ENCODE results near the gene NEK10.
"Not testable (repeated sequence)": the region's sequence is repeated elsewhere in the genome, so short reads cannot be mapped to it uniquely, and the experiment has no call there.

DNA sequence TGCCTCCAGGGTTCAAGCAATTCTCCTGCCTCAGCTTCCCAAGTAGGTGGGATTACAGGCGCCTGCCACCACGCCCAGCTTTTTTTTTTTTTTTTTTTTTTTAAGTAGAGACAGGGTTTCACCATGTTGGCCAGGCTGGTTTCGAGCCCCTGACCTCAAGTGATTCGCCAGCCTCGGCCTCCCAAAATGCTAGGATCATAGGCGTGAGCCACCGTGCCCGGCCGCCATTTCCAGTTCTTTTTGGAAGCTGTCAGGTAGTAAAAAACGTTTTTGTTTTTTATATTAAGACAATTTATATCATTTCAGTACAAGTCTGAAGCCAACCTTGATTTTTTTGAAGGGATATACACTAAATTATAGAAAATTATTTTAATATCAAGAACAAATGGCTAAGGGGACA, 82.7 kb downstream of the NEK10 start:
- TF ChIP-seq, protein P1, sequence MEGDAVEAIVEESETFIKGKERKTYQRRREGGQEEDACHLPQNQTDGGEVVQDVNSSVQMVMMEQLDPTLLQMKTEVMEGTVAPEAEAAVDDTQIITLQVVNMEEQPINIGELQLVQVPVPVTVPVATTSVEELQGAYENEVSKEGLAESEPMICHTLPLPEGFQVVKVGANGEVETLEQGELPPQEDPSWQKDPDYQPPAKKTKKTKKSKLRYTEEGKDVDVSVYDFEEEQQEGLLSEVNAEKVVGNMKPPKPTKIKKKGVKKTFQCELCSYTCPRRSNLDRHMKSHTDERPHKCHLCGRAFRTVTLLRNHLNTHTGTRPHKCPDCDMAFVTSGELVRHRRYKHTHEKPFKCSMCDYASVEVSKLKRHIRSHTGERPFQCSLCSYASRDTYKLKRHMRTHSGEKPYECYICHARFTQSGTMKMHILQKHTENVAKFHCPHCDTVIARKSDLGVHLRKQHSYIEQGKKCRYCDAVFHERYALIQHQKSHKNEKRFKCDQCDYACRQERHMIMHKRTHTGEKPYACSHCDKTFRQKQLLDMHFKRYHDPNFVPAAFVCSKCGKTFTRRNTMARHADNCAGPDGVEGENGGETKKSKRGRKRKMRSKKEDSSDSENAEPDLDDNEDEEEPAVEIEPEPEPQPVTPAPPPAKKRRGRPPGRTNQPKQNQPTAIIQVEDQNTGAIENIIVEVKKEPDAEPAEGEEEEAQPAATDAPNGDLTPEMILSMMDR (conservative IDR thresholded peaks at IDR 0.05; ENCODE audit: low read depth, low read length) = not testable (repeated sequence)
- not testable (repeated sequence) for TF ChIP-seq EZH2 (IDR thresholded peaks at IDR 0.05; ENCODE audit: low read length, unreplicated experiment); EZH2phosphoT487 (IDR thresholded peaks at IDR 0.05; ENCODE audit: borderline replicate concordance, low read length)

Data from PC-3 (cell line).